GM19240 (cell line): Measurements from ENCODE around the gene BORCS6.

ENCODE experiments used
- DNase-seq: peaks from one replicate; pipeline ENCODE4 v3.0.0; 2011; ENCODE audit warnings: low spot score; ENCODE audit not compliant: insufficient read length

The BORCS6 gene

DNA sequence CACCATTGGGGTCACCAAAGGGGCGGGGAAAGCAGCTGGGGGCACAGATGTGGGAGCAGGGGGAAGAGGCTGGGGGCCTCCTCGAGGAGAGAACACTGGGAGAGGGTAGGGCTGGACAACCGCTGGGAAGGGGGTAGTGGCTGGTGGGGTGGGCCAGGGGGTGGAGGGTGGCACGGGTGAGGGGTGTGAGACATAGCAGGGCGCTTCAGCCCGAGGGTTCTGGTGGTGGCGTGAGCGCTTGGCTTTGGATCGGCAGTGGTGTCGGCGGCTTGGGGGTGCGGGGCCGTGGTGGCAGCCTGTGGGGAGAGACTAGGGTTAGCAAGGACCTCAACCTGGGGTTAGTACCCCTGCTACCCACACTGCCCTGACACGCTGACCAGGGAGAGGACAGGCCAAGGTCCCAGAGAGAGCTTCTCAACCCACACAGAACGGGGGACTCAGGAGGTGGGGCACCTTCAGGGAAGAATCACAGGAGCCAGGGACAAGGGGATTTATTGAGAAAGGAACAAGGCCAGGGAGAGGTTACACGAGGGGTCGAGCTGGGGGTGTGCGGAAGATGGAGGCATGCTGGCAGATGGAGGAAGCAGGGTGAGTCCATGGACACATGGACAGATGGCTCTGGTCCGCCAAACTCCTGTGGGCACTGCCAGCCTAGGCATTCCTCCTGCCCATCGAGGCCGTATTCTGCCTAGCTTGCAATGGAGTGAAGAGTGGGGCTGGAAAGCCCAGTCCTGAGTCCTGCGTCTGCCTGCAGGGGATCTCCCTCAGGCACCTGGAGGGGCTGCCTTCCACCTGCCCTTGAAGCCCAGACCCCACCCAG, 46.2 kb downstream of the BORCS6 start:
- no peak for DNase-seq

DNA sequence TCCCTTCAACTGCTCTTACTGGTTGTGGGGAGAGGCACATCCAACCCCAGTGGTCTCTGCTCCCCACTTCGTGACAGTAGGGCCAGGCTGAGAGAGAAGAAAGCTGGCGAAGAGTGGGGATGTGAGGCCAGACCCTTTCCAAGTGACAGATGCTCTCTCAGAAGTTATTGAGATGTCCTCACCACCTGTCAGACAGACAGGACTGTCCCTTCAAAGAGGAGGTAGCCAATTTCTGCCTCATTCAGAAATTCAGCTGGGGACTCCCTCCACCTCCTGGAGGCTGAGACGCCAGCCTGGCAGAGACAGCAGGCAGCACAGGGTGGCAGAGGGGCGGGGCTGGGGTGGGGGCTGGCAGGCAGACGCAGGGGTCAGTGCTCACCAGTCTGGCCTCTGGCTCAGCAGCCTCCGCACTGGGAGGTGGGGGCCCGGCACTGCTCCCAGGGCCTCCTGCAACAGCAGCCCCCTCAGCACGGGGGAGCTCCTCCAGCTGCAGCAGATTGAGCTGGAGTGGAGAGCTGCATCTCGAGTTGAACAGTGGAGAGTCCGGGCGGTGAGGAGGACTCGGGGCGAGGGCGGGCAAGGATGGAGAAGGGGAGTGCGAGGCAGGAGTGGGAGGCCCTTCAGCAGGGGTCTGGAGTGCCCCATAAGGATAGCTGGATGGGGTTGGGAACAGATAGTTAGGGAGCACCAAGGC, 46.9 kb downstream of the BORCS6 start:
- DNase-seq: no peak

DNA sequence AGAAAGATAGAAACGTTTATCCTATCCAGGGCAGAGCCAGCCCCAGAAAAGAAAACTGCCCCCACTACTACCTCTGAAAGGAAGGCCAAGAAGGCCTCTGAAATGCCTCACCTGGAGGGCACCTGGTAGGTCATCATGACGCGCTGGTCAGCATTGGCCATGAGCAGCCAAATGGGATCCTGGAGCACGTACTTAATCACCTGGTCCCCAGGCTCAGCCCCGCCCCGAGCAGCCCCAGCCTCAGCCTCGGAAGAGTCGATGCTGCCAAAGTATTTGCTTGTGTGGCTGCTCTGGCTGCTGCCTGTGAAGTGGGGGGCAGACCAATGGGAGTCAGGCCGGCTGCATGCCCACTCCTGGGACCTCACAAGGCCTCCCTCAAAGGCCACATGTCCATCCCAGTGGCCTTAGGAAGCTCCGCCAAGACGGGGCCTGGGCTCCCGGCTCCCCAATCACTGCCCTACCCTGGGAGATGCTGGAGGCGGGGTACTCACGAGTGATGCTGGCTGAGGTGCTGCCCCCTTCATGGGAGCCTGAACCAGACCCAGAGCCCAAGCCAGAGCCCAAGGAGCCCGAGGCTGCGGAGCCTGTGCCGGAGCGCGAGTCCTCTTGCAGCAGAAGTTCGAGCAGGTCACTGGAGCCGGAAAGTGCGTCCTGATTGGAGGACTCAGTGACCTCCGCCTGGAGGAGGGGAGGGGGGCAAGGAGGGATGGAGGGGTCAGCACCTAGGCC, 47.7 kb downstream of the BORCS6 start:
- DNase-seq: no peak

- no peak for DNase-seq
These were observed 48.2 kb downstream of the BORCS6 start for GRCh38 chr17:8141741-8142140.

- DNase-seq: no peak
These were observed 48.9 kb downstream of the BORCS6 start for GRCh38 chr17:8141045-8141444.

GRCh38 chr17:8140065-8141029, 49.6 kb downstream of the BORCS6 start:
- DNase-seq: no peak

DNA sequence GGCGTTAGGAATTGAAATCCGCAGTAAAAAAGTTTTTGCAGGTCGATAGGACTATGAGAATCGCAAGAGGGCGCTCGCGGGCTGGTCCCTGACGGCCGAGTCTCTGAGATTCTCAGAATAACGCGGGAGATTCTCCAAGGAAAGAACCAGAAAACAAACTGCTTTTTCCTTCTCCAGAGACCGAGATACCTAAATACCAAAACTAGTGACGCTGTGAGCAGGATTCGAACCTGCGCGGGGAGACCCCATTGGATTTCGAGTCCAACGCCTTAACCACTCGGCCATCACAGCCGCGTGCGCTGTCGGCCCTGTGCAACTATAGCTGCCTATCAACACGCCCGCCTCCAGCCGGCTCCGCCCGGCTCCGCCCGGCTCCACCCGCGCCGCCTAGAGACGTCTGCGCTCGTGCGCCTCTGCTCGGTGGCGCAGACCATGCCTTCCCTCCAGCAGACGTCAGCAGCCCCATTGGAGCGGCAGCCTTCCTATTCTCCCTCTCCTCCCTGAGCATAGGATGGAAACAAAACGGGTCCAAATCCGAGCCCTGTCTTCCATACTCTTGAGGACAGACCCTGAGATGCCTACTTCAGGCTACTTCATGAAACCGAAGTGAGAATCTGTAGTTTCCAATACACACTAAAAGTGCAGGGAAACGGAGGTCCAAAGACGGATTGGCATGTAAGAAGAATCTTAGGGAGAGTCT, 51.2 kb downstream of the BORCS6 start:
- peak; percentile 95 for DNase-seq

DNA sequence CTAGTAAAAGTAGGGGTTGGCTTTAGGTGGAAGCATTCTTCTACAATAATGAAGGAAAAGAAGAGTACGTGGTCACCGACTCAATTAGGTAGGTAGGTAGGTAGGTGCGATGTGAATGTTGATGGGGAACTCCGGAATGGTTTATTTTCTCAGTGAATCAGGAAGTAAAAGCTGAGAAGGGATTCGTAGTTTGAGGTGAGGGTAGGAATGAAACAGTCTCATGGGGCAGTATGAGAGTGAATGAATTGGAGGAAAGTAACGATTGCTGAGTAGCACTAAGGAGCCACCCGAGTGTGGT, 51.7 kb downstream of the BORCS6 start:
- DNase-seq: no peak
